Lower leg skin (tissue), 3 donors: Measurements from ENCODE around the gene SDHAF2.
"Not testable (repeated sequence)": the region's sequence is repeated elsewhere in the genome, so short reads cannot be mapped to it uniquely, and the experiment has no call there.

Source experiments
- CTCF ChIP-seq, 3 donors: fragments of 450-650 bp; IDR thresholded peaks; one replicate each; pipeline ENCODE4 v1.5.1; 2016; ENCODE audit warnings: antibody characterized with exemption in 3 of 3, mild to moderate bottlenecking in 3 of 3, moderate library complexity in 2 of 3
- POLR2A ChIP-seq, 2 donors: fragments of 450-650 bp; IDR thresholded peaks; one replicate each; pipeline ENCODE4 v1.6.1; 2016 to 2017; ENCODE audit warnings: antibody characterized with exemption in 2 of 2, mild to moderate bottlenecking in 1 of 2, moderate library complexity in 1 of 2

DNA sequence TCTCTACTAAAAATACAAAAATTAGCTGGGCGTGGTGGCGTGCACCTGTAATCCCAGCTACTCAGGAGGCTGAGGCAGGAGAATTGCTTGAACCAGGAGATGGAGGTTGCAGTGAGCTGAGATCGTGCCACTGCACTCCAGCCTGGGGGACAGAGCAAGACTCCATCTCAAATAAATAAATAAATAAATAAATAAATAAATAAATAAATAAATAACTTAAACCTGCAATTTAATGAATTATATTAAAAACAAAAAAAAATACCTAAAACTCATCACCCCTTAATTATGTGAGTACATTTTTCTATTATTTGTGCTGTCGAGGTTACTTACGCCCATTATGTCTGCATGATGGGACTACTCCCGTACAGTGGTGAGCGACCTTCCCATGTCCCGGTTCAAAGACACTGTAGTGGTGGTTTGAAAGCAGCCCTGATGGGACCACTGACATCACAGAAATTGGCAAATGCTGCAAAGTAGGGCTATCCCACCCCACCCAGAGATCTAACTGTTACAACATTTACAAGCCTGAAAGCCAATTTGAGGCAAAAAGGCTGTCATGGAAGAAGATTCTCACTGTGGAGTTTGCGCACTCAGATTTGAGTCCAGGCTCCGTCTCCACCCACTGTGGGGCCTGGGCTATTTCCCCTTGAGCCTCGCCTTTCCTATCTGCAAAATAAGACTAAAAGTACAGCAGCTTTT lies 49.6 kb downstream of the SDHAF2 start:
- TF ChIP-seq CTCF, POLR2A (IDR thresholded peaks at IDR 0.05): not testable (repeated sequence)
